ENCODE results near the gene NSUN5. TPM values are rescaled to one million over a fixed set of nuclear protein-coding genes. Genes with fewer than 3 reads are reported as not detected.
"Not testable (repeated sequence)": the region's sequence is repeated elsewhere in the genome, so short reads cannot be mapped to it uniquely, and the experiment has no call there.

The NSUN5 gene
- total and polyA plus RNA-seq, 3 experiments from 2014 or later: 42.5 to 67.7 (median 66.6) TPM

DNA sequence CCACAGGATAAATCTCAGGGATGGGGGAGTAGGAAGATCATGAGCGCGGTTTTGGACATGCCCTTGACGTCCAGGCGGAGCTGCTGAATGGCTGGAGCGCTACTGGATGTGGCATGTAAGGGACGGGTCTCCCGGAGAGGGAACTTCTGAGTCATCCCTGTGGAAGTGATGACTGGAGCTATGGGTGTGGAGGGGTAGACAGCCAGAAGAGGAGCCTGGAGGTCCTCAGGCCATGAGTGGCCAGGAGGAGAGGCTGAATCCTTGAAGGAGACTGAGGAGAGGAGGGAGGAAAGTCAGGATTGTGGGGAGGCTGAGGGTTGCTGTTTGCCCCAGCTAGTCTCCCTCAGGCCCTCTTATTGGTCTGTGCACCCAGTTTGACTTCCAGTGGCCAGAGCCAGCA is 2.8 kb upstream of the NSUN5 start:
- H3K4me1 Mint-ChIP-seq: peaks cover 21 to 31% (median 29%) of the 10 kb centered on the region in 3 donors
- H3K4me3 ChIP-seq (ENCODE audit: low read length); DNase-seq; H3K27ac ChIP-seq (ENCODE audit: low read depth, low read length); H3K4me3 Mint-ChIP-seq; H3K27me3 Mint-ChIP-seq; CTCF ChIA-PET; POLR2A ChIA-PET; H3K9me3 Mint-ChIP-seq; H3K27ac Mint-ChIP-seq; H3K9me3 ChIP-seq (ENCODE audit: low read length); H3K27me3 ChIP-seq (ENCODE audit: insufficient read depth, low read length, poor library complexity, severe bottlenecking): not testable (repeated sequence)
- peaks cover 0 to 20% (median 7%) of the 10 kb centered on the region in 3 donors for H3K36me3 Mint-ChIP-seq
- Histone ChIP-seq H3K4me1 (ENCODE audit: insufficient read depth, low read length) (peaks cover 16% of the 10 kb centered on the region), H3K36me3 (ENCODE audit: insufficient read depth, low read length) (peaks cover 11% of the 10 kb centered on the region)

DNA sequence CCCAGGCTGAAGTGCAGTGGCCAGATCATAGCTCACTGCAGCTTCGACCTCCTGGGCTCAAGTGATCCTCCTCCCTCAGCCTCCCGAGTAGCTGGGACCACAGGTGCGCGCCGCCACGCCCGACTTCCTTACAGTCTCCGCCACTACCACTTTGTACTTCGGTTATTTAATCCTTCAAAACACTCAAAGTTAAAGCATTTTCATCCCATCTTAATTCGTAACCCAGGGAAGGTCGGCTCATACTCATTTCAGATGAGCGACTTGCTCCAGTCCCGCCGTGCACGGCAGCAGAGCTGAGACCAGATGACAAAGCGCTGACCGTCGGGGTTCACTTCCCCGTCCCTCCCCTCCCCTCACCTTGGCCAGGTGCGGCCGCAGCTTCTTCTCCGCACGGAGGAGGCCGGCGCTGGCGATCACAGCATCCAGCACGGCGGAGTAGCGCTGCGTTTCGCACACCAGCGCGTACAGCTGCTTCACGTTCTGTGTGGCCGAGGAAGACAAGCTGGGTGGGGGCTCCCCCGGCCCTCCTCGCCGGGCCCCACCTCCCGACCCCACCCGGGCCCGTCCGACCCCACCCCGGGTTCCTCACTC is 457 bp downstream of the NSUN5 start:
- H3K27ac ChIP-seq (ENCODE audit: low read depth, low read length): peak overlapping the region; percentile 54
- Mint-ChIP-seq H3K27me3 (no peaks in the 10 kb centered on the region), H3K36me3 (peaks cover 0 to 47% (median 15%) of the 10 kb centered on the region in 3 donors), H3K4me1 (peaks cover 24 to 37% (median 36%) of the 10 kb centered on the region in 3 donors), H3K27ac (peak overlapping the region; percentile 72 to 96 (median 94)), H3K4me3 (peak overlapping the region; percentile 89 to 100 (median 97)), H3K9me3 (no peaks in the 10 kb centered on the region)
- no peak for DNase-seq
- H3K36me3 ChIP-seq (ENCODE audit: insufficient read depth, low read length): peaks cover 15% of the 10 kb centered on the region
- peaks cover 16% of the 10 kb centered on the region for H3K4me1 ChIP-seq (ENCODE audit: insufficient read depth, low read length)
- ChIA-PET POLR2A (no interaction called here), CTCF (no interaction called here)
- no peaks in the 10 kb centered on the region for H3K27me3 ChIP-seq (ENCODE audit: insufficient read depth, low read length, poor library complexity, severe bottlenecking)
- H3K4me3 ChIP-seq (ENCODE audit: low read length): peak overlapping the region; percentile 80
- H3K9me3 ChIP-seq (ENCODE audit: low read length): no peaks in the 10 kb centered on the region

DNA sequence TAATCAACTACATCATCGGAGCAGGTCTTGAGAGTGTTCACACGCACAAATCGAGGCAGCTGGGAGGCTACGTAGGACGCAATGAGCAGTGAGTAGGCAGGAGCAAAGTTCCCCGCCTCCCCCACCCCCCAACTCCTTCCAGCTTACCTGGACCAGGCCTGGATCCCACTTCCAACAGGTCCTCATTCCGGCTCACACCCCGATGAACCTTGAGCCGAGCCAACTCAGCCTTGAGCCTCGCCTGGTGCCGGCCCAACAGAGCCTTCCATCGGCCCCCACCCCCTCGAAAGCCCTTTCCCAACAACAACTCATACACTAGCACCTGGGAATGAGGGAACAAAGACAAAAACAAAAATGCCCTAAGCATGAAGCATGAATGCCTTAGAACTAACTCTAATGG is 1.2 kb downstream of the NSUN5 start:
- ChIA-PET POLR2A (no interaction called here), CTCF (interaction anchor here (1.3 kb wide), 1 partner anchor 10 kb away, joined by 3 read pairs; no protein-coding TSS in a partner anchor)
- peaks cover 0 to 51% (median 15%) of the 10 kb centered on the region in 3 donors for H3K36me3 Mint-ChIP-seq
- no peaks in the 10 kb centered on the region for H3K27me3 Mint-ChIP-seq
- no peaks in the 10 kb centered on the region for H3K9me3 ChIP-seq (ENCODE audit: low read length)
- DNase-seq: no peak
- no peaks in the 10 kb centered on the region for H3K27me3 ChIP-seq (ENCODE audit: insufficient read depth, low read length, poor library complexity, severe bottlenecking)
- H3K27ac Mint-ChIP-seq: peak overlapping the region; percentile 16 to 89 (median 76)
- peak overlapping the region; percentile 89 to 100 (median 97) for H3K4me3 Mint-ChIP-seq
- no peaks in the 10 kb centered on the region for H3K9me3 Mint-ChIP-seq
- H3K4me1 Mint-ChIP-seq: peaks cover 24 to 37% (median 36%) of the 10 kb centered on the region in 3 donors
- H3K4me3 ChIP-seq (ENCODE audit: low read length): peak overlapping the region; percentile 80
- peaks cover 16% of the 10 kb centered on the region for H3K4me1 ChIP-seq (ENCODE audit: insufficient read depth, low read length)
- peaks cover 15% of the 10 kb centered on the region for H3K36me3 ChIP-seq (ENCODE audit: insufficient read depth, low read length)
- no peak overlapping the region for H3K27ac ChIP-seq (ENCODE audit: low read depth, low read length)

DNA sequence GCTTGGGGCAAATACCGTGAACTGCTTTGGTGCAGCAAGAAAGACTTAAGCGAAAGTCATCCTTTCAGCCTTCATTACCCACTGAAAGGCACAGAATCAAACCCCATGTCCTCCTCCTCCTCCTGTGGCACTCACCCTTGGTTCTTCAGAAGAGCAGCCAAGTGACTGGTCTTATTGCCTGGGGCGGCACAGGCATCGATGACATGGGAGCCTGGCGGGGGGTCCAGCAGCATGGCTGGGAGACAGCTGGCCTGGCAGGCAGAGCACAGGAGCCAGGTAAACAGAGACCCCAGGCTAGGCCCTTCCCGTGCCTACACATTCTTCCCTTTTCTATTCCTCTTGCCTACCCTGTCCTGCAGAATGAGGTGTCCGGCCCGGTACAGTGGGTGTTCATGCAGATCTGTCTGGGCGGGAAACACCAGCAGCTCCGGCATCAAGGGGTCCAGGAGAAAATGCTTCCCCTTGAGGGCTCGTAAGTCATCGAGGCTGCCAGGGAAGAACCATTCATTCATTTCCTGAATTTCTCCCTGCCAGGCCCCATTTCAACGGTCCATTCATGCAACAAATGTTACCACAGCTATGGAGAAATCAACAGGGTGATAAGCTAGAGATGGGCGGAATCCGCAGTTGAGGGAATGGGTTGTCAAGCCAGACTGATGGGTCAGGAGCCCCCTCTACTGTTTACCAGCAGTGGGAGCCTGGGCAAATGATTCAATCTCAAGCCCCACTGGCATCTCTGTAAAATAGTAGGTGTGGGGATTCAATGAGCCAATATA is 3.8 kb downstream of the NSUN5 start:
- H3K27me3 ChIP-seq (ENCODE audit: insufficient read depth, low read length, poor library complexity, severe bottlenecking): not testable (repeated sequence)

DNA sequence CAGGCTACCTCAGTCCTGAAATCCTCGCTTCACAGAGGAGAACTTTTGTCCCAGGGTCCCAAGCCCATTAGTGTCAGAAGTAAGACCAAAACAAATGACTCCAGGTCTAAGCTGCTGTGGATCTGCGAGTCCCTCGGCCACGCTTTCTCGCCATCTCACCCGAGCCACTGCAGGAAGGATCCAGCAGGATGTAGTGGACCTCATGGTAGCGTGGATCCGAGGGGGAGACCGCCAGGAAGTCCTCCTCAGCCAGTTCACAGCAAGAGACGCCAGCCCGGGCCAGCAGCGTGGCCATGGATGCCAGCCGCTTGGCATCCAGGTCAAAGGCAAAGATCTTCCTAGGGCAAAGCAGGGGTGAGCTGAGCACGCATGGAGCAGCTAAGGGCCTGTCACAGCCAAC is 4.6 kb downstream of the NSUN5 start:
- peak overlapping the region in 1 of 8 donors; percentile 58 for H3K27ac Mint-ChIP-seq
- H3K27me3 Mint-ChIP-seq: no peaks in the 10 kb centered on the region
- ChIA-PET POLR2A (no interaction called here), CTCF (no interaction called here)
- peak overlapping the region in 2 of 7 donors; percentile 6 to 76 for H3K4me3 Mint-ChIP-seq
- Histone ChIP-seq H3K27ac (ENCODE audit: low read depth, low read length) (no peak overlapping the region), H3K36me3 (ENCODE audit: insufficient read depth, low read length) (peaks cover 15% of the 10 kb centered on the region), H3K27me3 (ENCODE audit: insufficient read depth, low read length, poor library complexity, severe bottlenecking) (no peaks in the 10 kb centered on the region), H3K4me1 (ENCODE audit: insufficient read depth, low read length) (peaks cover 11% of the 10 kb centered on the region), H3K9me3 (ENCODE audit: low read length) (no peaks in the 10 kb centered on the region), H3K4me3 (ENCODE audit: low read length) (no peak overlapping the region)
- peaks cover 0 to 52% (median 15%) of the 10 kb centered on the region in 3 donors for H3K36me3 Mint-ChIP-seq
- peaks cover 22 to 33% (median 32%) of the 10 kb centered on the region in 3 donors for H3K4me1 Mint-ChIP-seq
- H3K9me3 Mint-ChIP-seq: no peaks in the 10 kb centered on the region
- DNase-seq: no peak

More for the DNA sequence above, 3.8 kb downstream of the NSUN5 start:
- Mint-ChIP-seq H3K4me3 (peak overlapping the region in 1 of 7 donors; percentile 6), H3K4me1 (peaks cover 24 to 37% (median 36%) of the 10 kb centered on the region in 3 donors), H3K36me3 (peaks cover 0 to 52% (median 15%) of the 10 kb centered on the region in 3 donors)
- H3K4me1 ChIP-seq (ENCODE audit: insufficient read depth, low read length): peaks cover 16% of the 10 kb centered on the region
- H3K9me3 ChIP-seq (ENCODE audit: low read length); H3K27ac ChIP-seq (ENCODE audit: low read depth, low read length); H3K4me3 ChIP-seq (ENCODE audit: low read length); H3K27ac Mint-ChIP-seq; H3K27me3 Mint-ChIP-seq; H3K9me3 Mint-ChIP-seq; CTCF ChIA-PET; POLR2A ChIA-PET; DNase-seq: not testable (repeated sequence)
- peaks cover 15% of the 10 kb centered on the region for H3K36me3 ChIP-seq (ENCODE audit: insufficient read depth, low read length)

DNA sequence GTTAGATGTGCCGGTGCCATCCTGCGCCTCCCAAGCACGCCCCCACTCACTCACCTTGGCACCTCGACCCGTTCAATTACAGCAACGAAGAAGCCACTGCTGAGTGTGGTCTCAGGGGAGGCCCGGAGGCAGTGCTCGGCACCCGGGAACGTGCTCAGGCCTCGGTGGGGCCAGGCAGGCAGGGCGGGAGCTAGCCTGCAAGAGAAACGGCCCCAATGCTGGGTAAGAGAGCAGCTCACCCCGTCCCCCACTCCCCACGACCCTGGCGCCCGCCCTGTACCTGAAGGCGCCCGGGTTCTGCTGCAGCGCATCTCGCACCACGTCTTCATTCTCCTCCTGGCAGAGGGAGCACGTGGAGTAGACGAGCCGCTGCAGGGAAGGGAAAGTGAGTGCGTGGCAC is 5.1 kb downstream of the NSUN5 start:
- Histone ChIP-seq H3K4me3 (ENCODE audit: low read length) (no peak overlapping the region), H3K27me3 (ENCODE audit: insufficient read depth, low read length, poor library complexity, severe bottlenecking) (no peaks in the 10 kb centered on the region), H3K27ac (ENCODE audit: low read depth, low read length) (no peak overlapping the region), H3K4me1 (ENCODE audit: insufficient read depth, low read length) (peaks cover 10% of the 10 kb centered on the region), H3K36me3 (ENCODE audit: insufficient read depth, low read length) (peaks cover 15% of the 10 kb centered on the region), H3K9me3 (ENCODE audit: low read length) (no peaks in the 10 kb centered on the region)
- H3K36me3 Mint-ChIP-seq: peaks cover 0 to 49% (median 15%) of the 10 kb centered on the region in 3 donors
- ChIA-PET CTCF (no interaction called here), POLR2A (no interaction called here)
- no peak overlapping the region for H3K27ac Mint-ChIP-seq
- H3K4me1 Mint-ChIP-seq: peaks cover 19 to 28% (median 27%) of the 10 kb centered on the region in 3 donors
- no peaks in the 10 kb centered on the region for H3K9me3 Mint-ChIP-seq
- H3K27me3 Mint-ChIP-seq: no peaks in the 10 kb centered on the region
- no peak for DNase-seq
- H3K4me3 Mint-ChIP-seq: no peak overlapping the region

DNA sequence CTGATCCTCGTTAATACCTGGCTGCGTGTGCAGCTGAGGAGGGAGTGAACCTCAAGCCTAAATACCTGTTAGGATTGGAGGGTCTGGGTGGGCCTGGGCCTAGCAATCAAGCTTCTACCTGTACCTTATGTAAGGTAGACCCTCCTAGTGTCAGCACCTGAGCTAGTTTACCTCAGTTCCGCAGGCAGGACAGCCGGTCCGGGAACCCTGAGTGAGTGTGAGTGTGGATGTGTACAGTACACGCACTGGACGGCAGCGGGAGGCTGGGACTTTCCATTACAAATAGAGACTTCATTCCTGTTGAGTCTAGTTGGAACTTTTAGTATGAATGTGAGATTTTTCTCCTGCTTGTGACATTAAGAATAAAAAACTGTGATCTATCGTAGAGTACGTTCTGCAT is 5.8 kb downstream of the NSUN5 start:
- H3K4me3 Mint-ChIP-seq; H3K4me1 ChIP-seq (ENCODE audit: insufficient read depth, low read length); CTCF ChIA-PET; H3K9me3 ChIP-seq (ENCODE audit: low read length); DNase-seq; H3K4me3 ChIP-seq (ENCODE audit: low read length); H3K27me3 Mint-ChIP-seq; H3K9me3 Mint-ChIP-seq; H3K27ac ChIP-seq (ENCODE audit: low read depth, low read length); H3K27ac Mint-ChIP-seq; H3K27me3 ChIP-seq (ENCODE audit: insufficient read depth, low read length, poor library complexity, severe bottlenecking); POLR2A ChIA-PET: not testable (repeated sequence)
- H3K36me3 ChIP-seq (ENCODE audit: insufficient read depth, low read length): peaks cover 15% of the 10 kb centered on the region
- Mint-ChIP-seq H3K36me3 (peaks cover 0 to 45% (median 15%) of the 10 kb centered on the region in 3 donors), H3K4me1 (peaks cover 14 to 21% (median 21%) of the 10 kb centered on the region in 3 donors)

DNA sequence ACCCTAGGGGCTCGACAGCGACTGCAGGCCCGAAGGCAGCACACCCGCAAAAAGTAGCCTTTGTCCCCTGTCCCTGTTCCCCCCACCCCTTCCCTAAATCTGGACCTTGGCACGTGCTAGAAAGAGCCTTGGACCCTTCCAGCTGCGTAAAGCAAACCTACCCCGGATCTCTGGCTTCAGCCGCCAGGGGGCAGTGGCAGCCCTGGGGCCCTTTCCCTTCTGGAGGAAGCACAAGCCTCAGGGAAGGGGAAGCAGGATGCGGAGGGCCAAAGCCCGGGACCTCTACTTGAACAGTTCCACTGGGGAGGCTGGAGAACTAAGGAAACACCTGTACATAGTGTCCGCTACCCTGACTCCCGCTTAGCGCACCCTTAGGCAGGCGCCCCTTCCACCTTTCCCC is 7.5 kb downstream of the NSUN5 start:
- H3K36me3 Mint-ChIP-seq: peaks cover 0 to 30% (median 6%) of the 10 kb centered on the region in 3 donors
- H3K9me3 ChIP-seq (ENCODE audit: low read length); H3K4me3 Mint-ChIP-seq; H3K27ac Mint-ChIP-seq; H3K27me3 ChIP-seq (ENCODE audit: insufficient read depth, low read length, poor library complexity, severe bottlenecking); POLR2A ChIA-PET; H3K4me1 Mint-ChIP-seq; H3K9me3 Mint-ChIP-seq; H3K4me1 ChIP-seq (ENCODE audit: insufficient read depth, low read length); H3K4me3 ChIP-seq (ENCODE audit: low read length); H3K36me3 ChIP-seq (ENCODE audit: insufficient read depth, low read length); CTCF ChIA-PET; DNase-seq; H3K27me3 Mint-ChIP-seq; H3K27ac ChIP-seq (ENCODE audit: low read depth, low read length): not testable (repeated sequence)

Data from CD8-positive, alpha-beta memory T cell (primary cell).